B cell (primary cell): ENCODE measurements around the gene TENM3. TPM values are rescaled to one million over a fixed set of nuclear protein-coding genes. Genes with fewer than 3 reads are reported as not detected.

Source experiments
- ATAC-seq: fragments of 200-7000 bp; cut with Tn5 transposase; one replicate; pipeline ENCODE4 v1.10.0; 2021; ENCODE audit warnings: low read depth, mild to moderate bottlenecking, moderate number of reproducible peaks, moderate library complexity
- CTCF ChIA-PET: fragments of 350-600 bp; sonication (Branson Sonifier 250); formaldehyde crosslinking; loops from one replicate; lab custom pipeline; 2021; ENCODE audit warnings: antibody characterized with exemption, inconsistent platforms; lab: Charles Lee
- POLR2A ChIA-PET: fragments of 350-600 bp; sonication (Branson Sonifier 250); formaldehyde crosslinking; loops from one replicate; lab custom pipeline; 2021; ENCODE audit warnings: antibody characterized with exemption; lab: Charles Lee
- DNase-seq: peaks from one replicate; pipeline ENCODE4 v3.0.0; 2013
- H2AFZ ChIP-seq: 2 replicates; pipeline ENCODE4 v1.6.1; 2012; ENCODE audit warnings: mild to moderate bottlenecking, low read depth, low read length; ENCODE audit not compliant: insufficient read depth, poor library complexity, severe bottlenecking
- H3K27ac ChIP-seq, 2 donors: 1 replicate in 1 of 2; 2 replicates in 1 of 2; pipeline ENCODE4 v1.5.1; 2012 to 2013; ENCODE audit warnings: low read length in 2 of 2, mild to moderate bottlenecking in 2 of 2, moderate library complexity in 1 of 2
- H3K27me3 ChIP-seq, 4 experiments: fragments of 200-600 bp in 1 of 4; sonication (generic) in 1 of 4; replicated peaks in 1 of 4; 1 replicate in 2 of 4; 2 replicates in 2 of 4; pipeline versions ENCODE4 v1.6.1 to v1.7.0; 2013 to 2016; ENCODE audit warnings: low read length in 3 of 4, mild to moderate bottlenecking in 2 of 4, mixed read lengths in 1 of 4, moderate library complexity in 1 of 4; ENCODE audit not compliant: insufficient read depth in 4 of 4, control insufficient read depth in 3 of 4; ENCODE audit errors: control extremely low read depth in 1 of 4
- H3K36me3 ChIP-seq, 2 experiments: replicated peaks in 1 of 2; 1 replicate in 1 of 2; 2 replicates in 1 of 2; pipeline versions ENCODE4 v1.6.1 to v1.7.1; 2013; ENCODE audit warnings: low read length in 1 of 2; ENCODE audit not compliant: insufficient read depth in 2 of 2, control insufficient read depth in 1 of 2; ENCODE audit errors: control extremely low read depth in 1 of 2, extremely low read depth in 1 of 2
- H3K4me1 ChIP-seq, 2 donors: fragments of 200-600 bp in 1 of 2; sonication (generic) in 1 of 2; 1 replicate in 1 of 2; 2 replicates in 1 of 2; pipeline versions ENCODE4 v1.5.1 to v1.6.1; 2013 to 2017; ENCODE audit warnings: low read length in 2 of 2; ENCODE audit not compliant: control insufficient read depth in 2 of 2, insufficient read depth in 2 of 2
- H3K4me2 ChIP-seq: replicated peaks from 2 replicates; pipeline ENCODE3; 2012; ENCODE audit warnings: mild to moderate bottlenecking, low read depth, low read length; ENCODE audit not compliant: poor library complexity, severe bottlenecking
- H3K4me3 ChIP-seq, 5 experiments: fragments of 200-600 bp in 1 of 5; sonication (generic) in 1 of 5; 1 replicate in 3 of 5; 2 replicates in 2 of 5; pipeline versions ENCODE4 v1.5.1 to v1.7.0; 2011 to 2016; ENCODE audit warnings: low read length in 4 of 5, mild to moderate bottlenecking in 4 of 5, low read depth in 2 of 5, control low read depth in 1 of 5, moderate library complexity in 1 of 5; ENCODE audit not compliant: insufficient read depth in 1 of 5; ENCODE audit errors: control extremely low read depth in 1 of 5, extremely low read depth in 1 of 5
- H3K79me2 ChIP-seq: fragments of 200-600 bp; sonication (generic); one replicate; pipeline ENCODE4 v1.6.0; 2016; ENCODE audit warnings: low read length; ENCODE audit not compliant: control insufficient read depth, insufficient read depth
- H3K9ac ChIP-seq: fragments of 200-600 bp; sonication (generic); 2 replicates; pipeline ENCODE4 v1.6.1; 2017; ENCODE audit warnings: mild to moderate bottlenecking, low read length, moderate library complexity
- H3K9me3 ChIP-seq, 3 donors: one replicate each; pipeline versions ENCODE4 v1.6.1 to v1.7.1; 2013; ENCODE audit warnings: low read length in 2 of 3; ENCODE audit not compliant: control insufficient read depth in 2 of 3, insufficient read depth in 1 of 3; ENCODE audit errors: control extremely low read depth in 1 of 3
- H4K20me1 ChIP-seq: 2 replicates; pipeline ENCODE4 v1.6.0; 2012; ENCODE audit warnings: mild to moderate bottlenecking, low read length; ENCODE audit not compliant: insufficient read depth, control insufficient read depth, poor library complexity, severe bottlenecking
- H3K27ac Mint-ChIP-seq: one replicate; pipeline ENCODE4 v1.8.0; 2021; ENCODE audit warnings: mixed read lengths
- H3K27me3 Mint-ChIP-seq: one replicate; pipeline ENCODE4 v1.8.0; 2021; ENCODE audit warnings: mixed read lengths
- H3K4me1 Mint-ChIP-seq: one replicate; pipeline ENCODE4 v1.8.0; 2021; ENCODE audit warnings: mixed read lengths
- H3K4me3 Mint-ChIP-seq: one replicate; pipeline ENCODE4 v1.8.0; 2021; ENCODE audit warnings: mixed read lengths
- H3K9me3 Mint-ChIP-seq: one replicate; pipeline ENCODE4 v1.8.0; 2022; ENCODE audit warnings: mixed read lengths; ENCODE audit not compliant: insufficient read depth
- EZH2 ChIP-seq: IDR thresholded peaks from 2 replicates; pipeline ENCODE4 v1.6.1; 2012; ENCODE audit warnings: borderline replicate concordance, low read depth, mild to moderate bottlenecking, moderate library complexity, low read length; ENCODE audit not compliant: insufficient read depth, poor library complexity, severe bottlenecking
- WGBS: methylation state at CpG from one replicate; pipeline ENCODE4 v1.1.5; 2013; ENCODE audit warnings: missing lambda C conversion rate; ENCODE audit not compliant: insufficient coverage; 5-methylcytosine and 5-hydroxymethylcytosine counted together
- intact Hi-C: fragments of 100-400 bp; cut with micrococcal nuclease; formaldehyde crosslinking; loops from one replicate; pipeline ENCODE4 v1.10.0; 2022
- polyA plus RNA-seq: library from polyadenylated mRNA; depleted of rRNA; stranded (reverse); fragments of >200 nt; gene quantifications from 2 replicates; pipeline ENCODE4 v1.2.3, GENCODE V29; 2012
- total RNA-seq, 2 donors: library from RNA; stranded (reverse); fragments of 120-200 nt in 1 of 2; gene quantifications; 1 replicate in 1 of 2; 2 replicates in 1 of 2; pipeline versions ENCODE4 v1.2.3 to v1.2.4, GENCODE V29; 2013 to 2022
- TF ChIP-seq, protein P1 (sequence below): fragments of 200-600 bp; IDR thresholded peaks from one replicate; pipeline ENCODE4 v1.8.0; 2022; ENCODE audit warnings: antibody characterized with exemption, mild to moderate bottlenecking

TENM3 gene
- total and polyA plus RNA-seq, 2 donors (not counting 1 experiment from before 2014, with no cell fraction given) = not detected

DNA sequence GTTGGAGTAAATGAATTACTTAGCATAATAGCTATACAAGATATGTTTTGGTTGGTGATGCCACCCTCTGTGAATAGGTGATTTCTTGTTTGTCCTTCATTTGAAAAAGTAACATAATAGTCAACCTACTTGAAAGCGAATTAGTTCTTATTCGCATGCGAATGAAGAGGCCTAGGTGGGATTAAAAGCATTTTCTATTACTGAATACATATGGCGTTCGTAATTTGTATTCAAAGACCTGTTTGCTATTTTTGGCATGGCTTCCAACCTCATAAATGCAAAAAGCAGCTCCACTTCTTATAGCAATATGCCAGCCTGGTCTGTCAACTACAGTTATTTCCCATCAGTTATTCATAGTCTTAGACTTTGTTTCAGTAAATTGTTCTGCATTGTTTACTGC is 261.3 kb downstream of the TENM3 start:
- CTCF ChIA-PET = no interaction called here
- POLR2A ChIA-PET = no interaction called here
- Histone ChIP-seq H3K9ac (no peak overlapping the region), H4K20me1 (no peaks in the 10 kb centered on the region), H3K79me2 (no peaks in the 10 kb centered on the region), H3K4me3 (no peak overlapping the region), H2AFZ (no peak overlapping the region), H3K9me3 (no peaks in the 10 kb centered on the region), H3K27ac (no peak overlapping the region), H3K27me3 (no peaks in the 10 kb centered on the region), H3K4me1 (no peaks in the 10 kb centered on the region), H3K4me2 (no peak overlapping the region), H3K36me3 (no peaks in the 10 kb centered on the region)
- ATAC-seq (no peak), DNase-seq (no peak)
- WGBS = no CpG with 5 or more reads among the region's 5 CpGs
- no peak for TF ChIP-seq EZH2
- TF ChIP-seq, protein P1, sequence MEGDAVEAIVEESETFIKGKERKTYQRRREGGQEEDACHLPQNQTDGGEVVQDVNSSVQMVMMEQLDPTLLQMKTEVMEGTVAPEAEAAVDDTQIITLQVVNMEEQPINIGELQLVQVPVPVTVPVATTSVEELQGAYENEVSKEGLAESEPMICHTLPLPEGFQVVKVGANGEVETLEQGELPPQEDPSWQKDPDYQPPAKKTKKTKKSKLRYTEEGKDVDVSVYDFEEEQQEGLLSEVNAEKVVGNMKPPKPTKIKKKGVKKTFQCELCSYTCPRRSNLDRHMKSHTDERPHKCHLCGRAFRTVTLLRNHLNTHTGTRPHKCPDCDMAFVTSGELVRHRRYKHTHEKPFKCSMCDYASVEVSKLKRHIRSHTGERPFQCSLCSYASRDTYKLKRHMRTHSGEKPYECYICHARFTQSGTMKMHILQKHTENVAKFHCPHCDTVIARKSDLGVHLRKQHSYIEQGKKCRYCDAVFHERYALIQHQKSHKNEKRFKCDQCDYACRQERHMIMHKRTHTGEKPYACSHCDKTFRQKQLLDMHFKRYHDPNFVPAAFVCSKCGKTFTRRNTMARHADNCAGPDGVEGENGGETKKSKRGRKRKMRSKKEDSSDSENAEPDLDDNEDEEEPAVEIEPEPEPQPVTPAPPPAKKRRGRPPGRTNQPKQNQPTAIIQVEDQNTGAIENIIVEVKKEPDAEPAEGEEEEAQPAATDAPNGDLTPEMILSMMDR = no peak
- H3K27ac Mint-ChIP-seq = no peak overlapping the region
- peaks cover 6% of the 10 kb centered on the region for H3K27me3 Mint-ChIP-seq
- no peaks in the 10 kb centered on the region for H3K4me1 Mint-ChIP-seq
- no peak overlapping the region for H3K4me3 Mint-ChIP-seq
- no peaks in the 10 kb centered on the region for H3K9me3 Mint-ChIP-seq
- intact Hi-C loops = no loop called here

GRCh38 chr4:182507805-182508204 is 264.6 kb downstream of the TENM3 start:
- H3K79me2 ChIP-seq = no peaks in the 10 kb centered on the region
- H4K20me1 ChIP-seq = no peaks in the 10 kb centered on the region
- H3K4me1 ChIP-seq = no peaks in the 10 kb centered on the region
- no peaks in the 10 kb centered on the region for H3K36me3 ChIP-seq
- H3K4me3 ChIP-seq = no peak overlapping the region
- H3K9me3 ChIP-seq = no peaks in the 10 kb centered on the region
- no peak overlapping the region for H3K27ac ChIP-seq
- CTCF ChIA-PET = no interaction called here
- H2AFZ ChIP-seq = no peak overlapping the region
- POLR2A ChIA-PET = no interaction called here
- no peak for TF ChIP-seq EZH2
- H3K27ac Mint-ChIP-seq = no peak overlapping the region
- WGBS = 57% methylated on average over 1 of the region's 3 CpGs
- no peak overlapping the region for H3K9ac ChIP-seq
- no peak overlapping the region for H3K4me2 ChIP-seq
- peaks cover 6% of the 10 kb centered on the region for H3K27me3 Mint-ChIP-seq
- no peaks in the 10 kb centered on the region for H3K9me3 Mint-ChIP-seq
- intact Hi-C loops = no loop called here
- H3K4me1 Mint-ChIP-seq = no peaks in the 10 kb centered on the region
- DNase-seq (no peak), ATAC-seq (no peak)
- no peak overlapping the region for H3K4me3 Mint-ChIP-seq
- H3K27me3 ChIP-seq = no peaks in the 10 kb centered on the region
